HG03095 (cell line): Measurements from ENCODE around the gene KRTAP10-9.
"Not testable (repeated sequence)": the region's sequence is repeated elsewhere in the genome, so short reads cannot be mapped to it uniquely, and the experiment has no call there.

Experiments
- ATAC-seq: cut with Tn5 transposase; IDR thresholded peaks from one replicate; pipeline ENCODE4 v1.9.1; 2021; ENCODE audit warnings: moderate library complexity; ENCODE audit not compliant: unreplicated experiment

The KRTAP10-9 gene

GRCh38 chr21:44594406-44594916 is 32.4 kb upstream of the KRTAP10-9 start:
- ATAC-seq = no peak

DNA sequence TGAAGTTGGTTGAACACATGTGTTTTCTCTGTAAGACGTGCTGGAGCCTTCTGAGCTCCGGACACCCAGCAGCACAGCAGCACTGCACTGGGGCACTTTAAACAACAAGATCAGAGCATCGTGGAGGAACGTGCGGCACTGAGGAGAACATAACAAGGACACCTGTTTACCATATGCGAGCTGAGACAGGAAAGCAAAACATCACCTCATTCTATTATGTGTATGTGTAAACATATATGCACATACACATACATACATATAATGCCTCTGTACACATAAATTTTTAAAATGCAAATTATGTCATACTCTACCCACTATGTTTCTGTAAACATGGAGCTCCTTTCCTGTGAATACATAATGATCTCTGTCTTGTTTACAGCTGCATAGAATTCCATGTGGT is 31.4 kb upstream of the KRTAP10-9 start:
- no peak for ATAC-seq

DNA sequence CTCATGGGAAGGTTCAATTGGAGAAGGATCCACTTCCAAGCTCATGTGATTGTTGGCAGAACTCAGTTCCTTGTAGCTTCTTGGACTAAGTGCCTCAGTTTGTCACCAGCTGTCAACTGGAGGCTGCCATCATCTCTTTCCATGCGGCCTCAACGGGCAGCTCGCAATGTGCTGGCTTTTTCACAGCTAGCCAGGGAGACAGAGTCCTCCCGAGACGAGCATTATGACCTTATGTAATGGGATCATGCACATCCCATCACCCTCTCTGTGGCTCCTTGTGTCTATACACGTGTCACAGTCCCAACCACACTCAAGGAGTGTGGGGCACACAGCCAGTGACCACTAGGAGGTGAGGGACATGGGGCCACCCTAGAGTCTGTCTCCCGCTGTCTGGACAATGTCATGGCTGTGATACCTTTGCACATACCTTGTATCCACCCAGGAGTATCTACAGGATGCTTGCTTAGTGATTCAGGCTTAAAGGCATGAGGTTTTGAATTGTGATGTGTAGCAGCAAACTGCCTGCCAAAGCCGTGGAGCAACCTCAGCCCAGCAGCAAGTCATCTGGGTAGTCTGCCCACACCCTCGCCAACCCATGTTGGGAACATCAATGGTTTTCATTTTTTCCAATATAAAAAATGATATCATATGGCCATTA is 30.7 kb upstream of the KRTAP10-9 start:
- no peak for ATAC-seq

DNA sequence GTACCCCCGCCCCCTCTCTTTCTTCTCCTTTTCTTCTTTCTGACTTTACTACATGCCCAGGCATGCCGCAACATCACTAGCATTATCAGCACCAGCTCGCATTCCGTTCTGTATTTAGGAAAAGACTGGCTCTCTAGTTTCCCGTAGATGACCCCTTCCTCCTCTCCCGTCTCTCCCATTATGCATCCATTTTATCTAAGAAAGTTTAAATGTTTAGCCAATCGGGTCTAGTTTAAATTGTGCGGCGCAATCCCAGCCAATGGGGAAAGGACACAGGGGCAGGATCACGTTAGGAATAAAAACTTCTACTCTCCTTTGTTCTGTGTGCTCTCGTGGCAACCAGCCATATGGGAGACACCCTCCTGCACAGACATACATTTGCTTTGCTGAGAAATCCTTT is 28.8 kb upstream of the KRTAP10-9 start:
- ATAC-seq = no peak

DNA sequence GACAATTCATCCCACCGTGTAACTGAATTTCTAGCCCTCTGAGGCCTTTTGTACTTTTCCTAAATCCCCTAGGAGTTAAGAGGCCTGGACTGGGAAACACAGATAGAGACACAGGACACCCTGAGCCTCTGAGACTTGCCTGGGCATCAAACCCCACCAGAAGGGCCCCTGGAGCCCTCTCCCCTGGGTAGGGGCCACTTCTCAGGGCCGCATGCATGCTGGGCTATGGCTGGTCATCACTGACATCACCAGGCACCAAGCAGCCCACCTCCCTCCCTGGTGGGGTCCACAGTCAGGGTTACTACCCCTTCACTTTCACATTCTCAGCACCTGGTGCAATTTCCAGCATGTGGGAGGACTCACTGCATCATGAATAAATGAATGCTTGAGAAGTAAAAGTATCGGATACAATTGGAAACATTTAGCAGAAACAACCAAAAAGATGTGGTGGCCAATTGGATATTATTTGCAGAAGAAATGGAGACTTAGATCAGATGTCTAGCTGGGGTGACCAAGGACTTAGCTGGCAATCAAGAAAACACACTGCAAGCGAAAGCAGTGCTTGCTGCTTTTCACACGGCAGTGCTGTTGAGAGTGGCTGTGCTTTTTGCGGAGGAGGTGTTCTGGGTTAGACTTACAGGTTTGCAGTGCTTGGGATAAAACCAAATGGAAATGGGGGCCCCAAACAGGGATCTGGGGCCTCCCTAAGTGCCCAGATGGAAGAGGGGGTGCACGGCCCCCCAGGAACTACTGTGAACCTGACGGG is 27.4 kb upstream of the KRTAP10-9 start:
- ATAC-seq = no peak

DNA sequence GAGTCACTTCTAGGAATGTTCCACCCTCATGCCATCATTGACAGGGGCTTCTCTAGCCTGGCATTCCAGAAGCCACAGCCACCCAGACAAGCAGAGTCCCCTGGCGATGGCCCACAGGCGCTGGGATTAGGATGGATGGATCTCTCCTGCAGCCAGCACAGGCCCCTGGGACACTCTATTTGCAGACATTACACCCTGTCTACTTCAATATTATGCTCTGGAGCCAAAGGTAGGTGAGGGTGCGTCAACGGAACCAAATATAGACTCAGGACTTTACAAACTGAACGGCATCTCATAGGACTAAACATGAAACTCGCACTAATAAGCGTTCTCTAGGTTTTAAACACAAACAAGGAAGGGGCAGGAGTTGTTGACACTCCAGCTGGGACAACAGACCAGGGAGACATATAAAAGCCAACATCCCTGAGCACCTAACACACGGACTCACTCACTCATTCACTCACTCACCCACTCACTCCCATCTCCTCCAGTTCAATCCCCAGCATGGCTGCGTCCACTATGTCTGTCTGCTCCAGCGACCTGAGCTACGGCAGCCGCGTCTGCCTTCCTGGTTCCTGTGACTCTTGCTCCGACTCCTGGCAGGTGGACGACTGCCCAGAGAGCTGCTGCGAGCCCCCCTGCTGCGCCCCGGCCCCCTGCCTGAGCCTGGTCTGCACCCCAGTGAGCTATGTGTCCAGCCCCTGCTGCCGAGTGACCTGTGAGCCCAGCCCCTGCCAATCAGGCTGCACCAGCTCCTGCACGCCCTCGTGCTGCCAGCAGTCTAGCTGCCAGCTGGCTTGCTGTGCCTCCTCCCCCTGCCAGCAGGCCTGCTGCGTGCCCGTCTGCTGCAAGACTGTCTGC is 26.5 kb upstream of the KRTAP10-9 start, which contains the start of gene KRTAP10-7:
TSS of gene KRTAP10-7 (plus strand) at position 480 of the 861 bp plus-strand sequence. CDS start at position 505, 25 bp downstream.
- ATAC-seq = not testable (repeated sequence)

GRCh38 chr21:44601091-44601490 is 25.8 kb upstream of the KRTAP10-9 start:
- ATAC-seq = not testable (repeated sequence)

- ATAC-seq = no peak
These were observed 25.1 kb upstream of the KRTAP10-9 start for GRCh38 chr21:44601596-44602462.

- ATAC-seq = no peak
These were observed 24.4 kb upstream of the KRTAP10-9 start for GRCh38 chr21:44602463-44602850.

GRCh38 chr21:44603109-44603875 is 23.6 kb upstream of the KRTAP10-9 start:
- ATAC-seq = no peak

GRCh38 chr21:44603911-44604310 is 23.0 kb upstream of the KRTAP10-9 start:
- no peak for ATAC-seq

GRCh38 chr21:44606495-44606894 is 20.4 kb upstream of the KRTAP10-9 start:
- no peak for ATAC-seq

DNA sequence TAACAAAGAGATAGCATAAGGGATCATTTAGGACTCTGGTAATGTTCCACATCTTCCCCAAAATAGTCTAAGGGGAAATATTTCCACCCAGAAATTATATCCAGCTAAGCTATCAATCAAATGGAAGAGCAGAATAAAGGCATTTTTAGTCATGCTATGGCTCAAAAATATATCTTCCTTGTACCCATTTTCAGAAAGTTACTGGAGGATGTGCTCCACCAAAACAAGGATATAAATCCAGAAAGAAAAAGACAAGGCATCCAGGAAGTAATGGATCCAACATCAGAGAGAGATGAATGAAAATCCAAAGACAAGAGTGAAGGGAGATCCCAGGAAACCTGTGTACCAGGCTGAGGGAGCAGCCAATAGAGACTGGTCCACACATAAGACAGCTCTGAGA is 17.7 kb upstream of the KRTAP10-9 start:
- ATAC-seq = no peak

- not testable (repeated sequence) for ATAC-seq
These were observed 16.6 kb upstream of the KRTAP10-9 start for GRCh38 chr21:44610157-44610843.

- no peak for ATAC-seq
These were observed 15.3 kb upstream of the KRTAP10-9 start for GRCh38 chr21:44611551-44611950.

DNA sequence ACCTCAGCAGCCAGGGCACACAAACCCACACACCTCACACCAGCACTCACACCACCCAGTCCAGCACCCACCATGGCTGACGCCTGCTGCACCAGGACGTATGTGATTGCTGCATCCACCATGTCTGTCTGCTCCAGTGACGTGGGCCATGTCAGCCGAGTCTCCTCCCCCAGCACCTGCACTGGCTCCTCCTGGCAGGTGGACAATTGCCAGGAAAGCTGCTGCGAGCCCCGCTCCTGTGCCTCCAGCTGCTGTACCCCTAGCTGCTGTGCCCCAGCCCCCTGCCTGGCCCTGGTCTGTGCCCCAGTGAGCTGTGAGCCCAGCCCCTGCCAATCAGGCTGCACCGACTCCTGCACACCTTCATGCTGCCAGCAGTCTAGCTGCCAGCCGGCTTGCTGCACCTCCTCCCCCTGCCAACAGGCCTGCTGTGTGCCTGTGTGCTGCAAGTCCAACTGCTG is 14.8 kb upstream of the KRTAP10-9 start, which contains the start of gene KRTAP10-8:
TSS of gene KRTAP10-8 (plus strand) at position 51 of the 458 bp plus-strand sequence. CDS start at position 73, 22 bp downstream.
- no peak for ATAC-seq

DNA sequence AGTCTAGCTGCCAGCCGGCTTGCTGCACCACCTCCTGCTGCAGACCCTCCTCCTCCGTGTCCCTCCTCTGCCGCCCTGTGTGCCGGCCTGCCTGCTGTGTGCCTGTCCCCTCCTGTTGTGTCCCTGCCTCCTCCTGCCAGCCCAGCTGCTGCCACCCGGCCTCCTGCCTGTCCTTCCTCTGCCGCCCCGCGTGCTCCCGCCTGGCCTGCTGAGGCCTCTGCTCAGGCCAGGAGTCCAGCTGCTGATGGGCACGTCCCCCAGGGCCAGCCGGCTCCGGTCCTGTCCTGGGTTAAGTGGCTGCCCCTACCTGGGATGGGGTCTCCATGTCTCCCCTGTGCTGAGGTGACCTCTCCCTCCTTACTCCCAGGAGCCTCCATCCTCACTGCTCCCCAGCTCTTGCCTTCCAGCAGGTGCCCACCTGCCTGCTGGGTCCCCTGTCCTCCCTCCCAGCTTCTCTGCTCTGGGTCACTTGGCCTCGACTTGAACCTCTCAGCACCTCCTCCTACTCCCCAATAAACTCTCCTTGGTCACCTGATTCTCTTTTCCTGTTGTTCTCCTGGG is 14.1 kb upstream of the KRTAP10-9 start:
- no peak for ATAC-seq

GRCh38 chr21:44613386-44614155 is 13.3 kb upstream of the KRTAP10-9 start:
- no peak for ATAC-seq
